Astrocyte (in vitro differentiated cells and primary cell): ENCODE measurements around the gene FAM236B.
"Not testable (repeated sequence)": the region's sequence is repeated elsewhere in the genome, so short reads cannot be mapped to it uniquely, and the experiment has no call there.

Experiments used
- CTCF ChIP-seq: IDR thresholded peaks from 2 replicates; pipeline ENCODE4 v1.5.1; 2011; ENCODE audit warnings: low read depth, mild to moderate bottlenecking, inconsistent platforms, low read length, moderate library complexity; ENCODE audit not compliant: insufficient read depth
- EZH2 ChIP-seq: IDR thresholded peaks from 2 replicates; pipeline ENCODE4 v1.6.1; 2012; ENCODE audit warnings: mild to moderate bottlenecking, low read length, inconsistent platforms; ENCODE audit not compliant: insufficient read depth

DNA sequence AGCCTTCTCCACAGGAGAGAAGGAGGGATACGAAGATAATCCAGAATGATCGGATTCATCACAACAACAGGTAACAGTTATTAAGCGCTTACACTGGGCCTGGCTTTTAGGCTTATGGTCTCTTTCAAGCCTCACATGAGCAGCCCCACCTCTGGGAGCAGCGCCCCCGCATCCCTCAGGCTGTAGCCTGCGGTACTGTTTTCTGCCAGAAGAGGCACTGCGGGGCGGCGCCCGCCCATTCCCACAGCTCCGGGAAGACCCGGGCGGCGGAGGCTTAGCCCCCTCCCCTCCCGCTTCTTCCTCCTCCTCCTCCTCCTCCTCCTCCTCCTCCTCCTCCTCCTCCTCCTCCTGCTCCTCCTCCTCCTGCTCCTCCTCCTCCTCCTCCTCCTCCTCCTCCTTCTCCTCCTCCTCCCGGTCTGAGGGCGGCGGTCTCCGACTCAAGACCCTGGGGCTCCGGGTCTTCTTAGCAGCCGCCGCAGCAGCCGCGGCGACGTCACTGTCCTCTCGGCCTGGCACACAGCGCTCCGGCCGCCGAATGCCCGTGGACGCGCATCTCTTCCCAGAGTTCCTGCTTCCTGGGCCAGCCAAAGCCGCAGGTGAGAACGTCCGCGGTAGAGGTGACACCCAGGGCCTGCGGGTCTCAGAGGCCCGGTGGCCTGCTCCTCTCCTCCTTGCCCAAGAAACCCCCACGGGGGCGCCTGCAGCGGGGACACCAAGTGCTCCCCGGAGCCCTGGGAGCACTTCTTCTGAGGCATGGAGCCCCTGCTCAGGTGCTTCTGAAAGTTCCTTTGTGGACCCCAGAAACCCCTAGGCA is 5.6 kb downstream of the FAM236B start, which contains the start of gene DMRTC1B:
- TF ChIP-seq CTCF, EZH2: not testable (repeated sequence)
